Astrocyte (in vitro differentiated cells and primary cell): Measurements from ENCODE around the gene ELF1. TPM values are rescaled to one million over a fixed set of nuclear protein-coding genes. Genes with fewer than 3 reads are reported as not detected.
A peak's percentile ranks its signal among the peaks of the same experiment; 100 is the strongest.
"Not testable (repeated sequence)": the region's sequence is repeated elsewhere in the genome, so short reads cannot be mapped to it uniquely, and the experiment has no call there.

Experiments used
- DNase-seq: peaks from one replicate; pipeline ENCODE4 v3.0.0-alpha.2; 2010; ENCODE audit warnings: low read depth
- FAIRE-seq: peaks from 2 replicates; lab custom pipeline; 2011; peaks lifted over from hg19 to GRCh38; lab: Jason Lieb, UNC
- H2AFZ ChIP-seq: 2 replicates; pipeline ENCODE4 v1.6.0; 2012; ENCODE audit warnings: low read depth, low read length, inconsistent platforms
- H3K27ac ChIP-seq: 2 replicates; pipeline ENCODE4 v1.5.1; 2011; ENCODE audit warnings: low read depth, low read length, inconsistent platforms
- H3K27me3 ChIP-seq: 2 replicates; pipeline ENCODE4 v1.6.0; 2011; ENCODE audit warnings: low read length, inconsistent platforms; ENCODE audit not compliant: insufficient read depth
- H3K36me3 ChIP-seq: 2 replicates; pipeline ENCODE4 v1.5.1; 2011; ENCODE audit warnings: low read length, inconsistent platforms; ENCODE audit not compliant: insufficient read depth
- H3K4me1 ChIP-seq: 2 replicates; pipeline ENCODE4 v1.5.1; 2011; ENCODE audit warnings: low read length, inconsistent platforms; ENCODE audit not compliant: insufficient read depth
- H3K4me2 ChIP-seq: 2 replicates; pipeline ENCODE4 v1.6.0; 2012; ENCODE audit warnings: low read length, inconsistent platforms
- H3K4me3 ChIP-seq: 2 replicates; pipeline ENCODE4 v1.5.1; 2011; ENCODE audit warnings: low read depth, mild to moderate bottlenecking, low read length, inconsistent platforms; ENCODE audit not compliant: insufficient read depth
- H3K79me2 ChIP-seq: 2 replicates; pipeline ENCODE4 v1.6.0; 2012; ENCODE audit warnings: mild to moderate bottlenecking, low read length, inconsistent platforms; ENCODE audit not compliant: insufficient read depth
- H3K9ac ChIP-seq: 2 replicates; pipeline ENCODE4 v1.6.0; 2012; ENCODE audit warnings: mild to moderate bottlenecking, low read length, inconsistent platforms
- H3K9me3 ChIP-seq: 2 replicates; pipeline ENCODE4 v1.5.1; 2012; ENCODE audit warnings: low read depth, mild to moderate bottlenecking, low read length, inconsistent platforms; ENCODE audit not compliant: insufficient read depth
- H4K20me1 ChIP-seq: 2 replicates; pipeline ENCODE4 v1.6.0; 2012; ENCODE audit warnings: low read length, inconsistent platforms; ENCODE audit not compliant: insufficient read depth
- H3K27ac Mint-ChIP-seq: one replicate; pipeline ENCODE4 v1.8.0; 2021; ENCODE audit warnings: mild to moderate bottlenecking, mixed read lengths; ENCODE audit not compliant: unreplicated experiment
- H3K27me3 Mint-ChIP-seq: one replicate; pipeline ENCODE4 v1.8.0; 2021; ENCODE audit warnings: low read depth, mixed read lengths; ENCODE audit not compliant: unreplicated experiment
- H3K36me3 Mint-ChIP-seq: one replicate; pipeline ENCODE4 v1.8.0; 2021; ENCODE audit warnings: low read depth, mixed read lengths; ENCODE audit not compliant: unreplicated experiment
- H3K4me1 Mint-ChIP-seq: one replicate; pipeline ENCODE4 v1.8.0; 2021; ENCODE audit warnings: low read depth, mixed read lengths; ENCODE audit not compliant: unreplicated experiment
- H3K4me3 Mint-ChIP-seq: one replicate; pipeline ENCODE4 v1.8.0; 2021; ENCODE audit warnings: mild to moderate bottlenecking, moderate library complexity, mixed read lengths; ENCODE audit not compliant: unreplicated experiment
- H3K9me3 Mint-ChIP-seq: one replicate; pipeline ENCODE4 v1.8.0; 2021; ENCODE audit warnings: mild to moderate bottlenecking, mixed read lengths; ENCODE audit not compliant: unreplicated experiment
- EZH2 ChIP-seq: IDR thresholded peaks from 2 replicates; pipeline ENCODE4 v1.6.1; 2012; ENCODE audit warnings: mild to moderate bottlenecking, low read length, inconsistent platforms; ENCODE audit not compliant: insufficient read depth
- total RNA-seq: library from RNA; stranded (reverse); gene quantifications from 2 replicates; pipeline ENCODE4 v1.2.1, GENCODE V29; 2021
- TF ChIP-seq, protein P1 (sequence below): IDR thresholded peaks from 2 replicates; pipeline ENCODE4 v1.5.1; 2011; ENCODE audit warnings: low read depth, mild to moderate bottlenecking, inconsistent platforms, low read length, moderate library complexity; ENCODE audit not compliant: insufficient read depth

Gene ELF1
- total RNA-seq, 1 donor from 2014 or later = 75.1 TPM

- Histone ChIP-seq H4K20me1 (no peaks in the 10 kb centered on the region), H3K9ac (no peak overlapping the region), H3K4me2 (no peak overlapping the region), H3K9me3 (no peaks in the 10 kb centered on the region), H3K36me3 (no peaks in the 10 kb centered on the region), H3K4me3 (no peak overlapping the region), H3K79me2 (no peaks in the 10 kb centered on the region), H3K4me1 (peaks cover 4% of the 10 kb centered on the region), H3K27ac (no peak overlapping the region), H3K27me3 (no peaks in the 10 kb centered on the region), H2AFZ (no peak overlapping the region)
- H3K4me1 Mint-ChIP-seq = peaks cover 2% of the 10 kb centered on the region
- no peak overlapping the region for H3K27ac Mint-ChIP-seq
- peak; percentile 29 for FAIRE-seq
- H3K9me3 Mint-ChIP-seq = no peaks in the 10 kb centered on the region
- no peaks in the 10 kb centered on the region for H3K36me3 Mint-ChIP-seq
- no peak overlapping the region for H3K4me3 Mint-ChIP-seq
- DNase-seq = no peak
- no peaks in the 10 kb centered on the region for H3K27me3 Mint-ChIP-seq
- TF ChIP-seq, protein P1, sequence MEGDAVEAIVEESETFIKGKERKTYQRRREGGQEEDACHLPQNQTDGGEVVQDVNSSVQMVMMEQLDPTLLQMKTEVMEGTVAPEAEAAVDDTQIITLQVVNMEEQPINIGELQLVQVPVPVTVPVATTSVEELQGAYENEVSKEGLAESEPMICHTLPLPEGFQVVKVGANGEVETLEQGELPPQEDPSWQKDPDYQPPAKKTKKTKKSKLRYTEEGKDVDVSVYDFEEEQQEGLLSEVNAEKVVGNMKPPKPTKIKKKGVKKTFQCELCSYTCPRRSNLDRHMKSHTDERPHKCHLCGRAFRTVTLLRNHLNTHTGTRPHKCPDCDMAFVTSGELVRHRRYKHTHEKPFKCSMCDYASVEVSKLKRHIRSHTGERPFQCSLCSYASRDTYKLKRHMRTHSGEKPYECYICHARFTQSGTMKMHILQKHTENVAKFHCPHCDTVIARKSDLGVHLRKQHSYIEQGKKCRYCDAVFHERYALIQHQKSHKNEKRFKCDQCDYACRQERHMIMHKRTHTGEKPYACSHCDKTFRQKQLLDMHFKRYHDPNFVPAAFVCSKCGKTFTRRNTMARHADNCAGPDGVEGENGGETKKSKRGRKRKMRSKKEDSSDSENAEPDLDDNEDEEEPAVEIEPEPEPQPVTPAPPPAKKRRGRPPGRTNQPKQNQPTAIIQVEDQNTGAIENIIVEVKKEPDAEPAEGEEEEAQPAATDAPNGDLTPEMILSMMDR = no peak
- no peak for TF ChIP-seq EZH2
Observed at GRCh38 chr13:40908546-40908945, 110.6 kb downstream of the ELF1 start.

- H4K20me1 ChIP-seq = not testable (repeated sequence)
Observed at GRCh38 chr13:40901032-40901431, 118.1 kb downstream of the ELF1 start.

GRCh38 chr13:40900568-40900967, 118.5 kb downstream of the ELF1 start:
- not testable (repeated sequence) for H3K27me3 Mint-ChIP-seq, H3K4me1 Mint-ChIP-seq

More at GRCh38 chr13:40901032-40901431, 118.1 kb downstream of the ELF1 start:
- H2AFZ ChIP-seq, H3K27ac Mint-ChIP-seq, H3K79me2 ChIP-seq, H3K27ac ChIP-seq, H3K27me3 ChIP-seq, FAIRE-seq, H3K36me3 ChIP-seq, H3K9me3 ChIP-seq, H3K9ac ChIP-seq, H3K4me3 Mint-ChIP-seq, H3K4me1 ChIP-seq, H3K4me2 ChIP-seq, H3K27me3 Mint-ChIP-seq, H3K4me3 ChIP-seq, H3K9me3 Mint-ChIP-seq, H3K36me3 Mint-ChIP-seq, DNase-seq, H3K4me1 Mint-ChIP-seq: not testable (repeated sequence)

More at GRCh38 chr13:40900568-40900967, 118.5 kb downstream of the ELF1 start:
- H3K27me3 ChIP-seq, H3K4me3 ChIP-seq, H3K36me3 Mint-ChIP-seq, H3K9me3 ChIP-seq, H3K4me1 ChIP-seq, H3K27ac Mint-ChIP-seq, H3K36me3 ChIP-seq, H3K9me3 Mint-ChIP-seq, H3K9ac ChIP-seq, H2AFZ ChIP-seq, H3K27ac ChIP-seq, H4K20me1 ChIP-seq, H3K79me2 ChIP-seq, DNase-seq, H3K4me3 Mint-ChIP-seq, FAIRE-seq, H3K4me2 ChIP-seq: not testable (repeated sequence)
